HAP-1 (cell line): Measurements from ENCODE around the gene TMEM132E.

Source experiments
- DNase-seq, 2 experiments: peaks; one replicate each; pipeline ENCODE4 v3.0.0-alpha.2; 2016 to 2020; ENCODE audit warnings: low spot score in 2 of 2
- H3K27me3 ChIP-seq: fragments of 250-450 bp; sonication (Bioruptor Pico); 2 replicates; pipeline ENCODE4 v1.5.1; 2020; ENCODE audit warnings: low read depth, mild to moderate bottlenecking, moderate library complexity
- H3K36me3 ChIP-seq: fragments of 250-450 bp; sonication (Bioruptor Pico); replicated peaks from 2 replicates; pipeline ENCODE4 v1.5.1; 2020; ENCODE audit warnings: mild to moderate bottlenecking
- H3K4me1 ChIP-seq: fragments of 250-450 bp; sonication (Bioruptor Pico); 2 replicates; pipeline ENCODE4 v1.5.1; 2020; ENCODE audit warnings: mild to moderate bottlenecking
- H3K4me3 ChIP-seq: fragments of 250-450 bp; sonication (Bioruptor Pico); 2 replicates; pipeline ENCODE4 v1.5.1; 2020; ENCODE audit warnings: mild to moderate bottlenecking, moderate library complexity
- H3K9me3 ChIP-seq: fragments of 250-450 bp; sonication (Bioruptor Pico); 2 replicates; pipeline ENCODE4 v1.5.1; 2020; ENCODE audit warnings: mild to moderate bottlenecking, moderate library complexity
- in situ Hi-C: fragments of 300-500 bp; cut with MboI; formaldehyde crosslinking; loops from 3 replicates; pipeline ENCODE4 v1.14.3; 2020; ENCODE audit warnings: low sequenced_read_pairs, inconsistent platforms, mixed read lengths

TMEM132E gene

GRCh38 chr17:34596920-34597319, 17.5 kb downstream of the TMEM132E start:
- in situ Hi-C loops: no loop called here
- peaks cover 9% of the 10 kb centered on the region; the same call in 1 of the 2 replicates for H3K27me3 ChIP-seq
- H3K4me3 ChIP-seq: no peak overlapping the region
- no peaks in the 10 kb centered on the region for H3K36me3 ChIP-seq
- H3K4me1 ChIP-seq: no peaks in the 10 kb centered on the region
- no peak for DNase-seq
- H3K9me3 ChIP-seq: no peaks in the 10 kb centered on the region

GRCh38 chr17:34598161-34598776, 18.9 kb downstream of the TMEM132E start:
- no peaks in the 10 kb centered on the region for H3K36me3 ChIP-seq
- in situ Hi-C loops: no loop called here
- no peaks in the 10 kb centered on the region for H3K9me3 ChIP-seq
- DNase-seq: peak in 1 of 2 experiments; percentile 33
- peaks cover 9% of the 10 kb centered on the region; the same call in 1 of the 2 replicates for H3K27me3 ChIP-seq
- no peaks in the 10 kb centered on the region for H3K4me1 ChIP-seq
- H3K4me3 ChIP-seq: no peak overlapping the region

- in situ Hi-C loops: no loop called here
- Histone ChIP-seq H3K4me3 (no peak overlapping the region), H3K27me3 (peaks cover 3% of the 10 kb centered on the region; the same call in 1 of the 2 replicates), H3K36me3 (no peaks in the 10 kb centered on the region), H3K4me1 (no peaks in the 10 kb centered on the region), H3K9me3 (no peaks in the 10 kb centered on the region)
- DNase-seq: no peak
These were observed 22.0 kb downstream of the TMEM132E start for GRCh38 chr17:34601416-34601815.

- H3K4me3 ChIP-seq: no peak overlapping the region
- peaks cover 6% of the 10 kb centered on the region for H3K4me1 ChIP-seq
- no peak for DNase-seq
- no peaks in the 10 kb centered on the region for H3K36me3 ChIP-seq
- in situ Hi-C loops: no loop called here
- H3K27me3 ChIP-seq: peaks cover 5% of the 10 kb centered on the region; the same call in 1 of the 2 replicates
- H3K9me3 ChIP-seq: no peaks in the 10 kb centered on the region
These were observed 24.6 kb downstream of the TMEM132E start for GRCh38 chr17:34603974-34604373.

GRCh38 chr17:34606763-34607162, 27.4 kb downstream of the TMEM132E start:
- no peak for DNase-seq
- Histone ChIP-seq H3K4me3 (no peak overlapping the region), H3K27me3 (peaks cover 6% of the 10 kb centered on the region; the same call in 1 of the 2 replicates), H3K9me3 (no peaks in the 10 kb centered on the region), H3K4me1 (peaks cover 6% of the 10 kb centered on the region), H3K36me3 (no peaks in the 10 kb centered on the region)
- in situ Hi-C loops: no loop called here

- Histone ChIP-seq H3K4me3 (no peak overlapping the region), H3K36me3 (no peaks in the 10 kb centered on the region), H3K27me3 (peaks cover 6% of the 10 kb centered on the region; the same call in 1 of the 2 replicates), H3K9me3 (no peaks in the 10 kb centered on the region), H3K4me1 (peaks cover 6% of the 10 kb centered on the region)
- DNase-seq: peak; percentile 61 to 67
- in situ Hi-C loops: no loop called here
These were observed 28.5 kb downstream of the TMEM132E start for GRCh38 chr17:34607917-34608316.

GRCh38 chr17:34609210-34609609, 29.8 kb downstream of the TMEM132E start:
- Histone ChIP-seq H3K4me3 (no peak overlapping the region), H3K9me3 (no peaks in the 10 kb centered on the region), H3K36me3 (no peaks in the 10 kb centered on the region), H3K4me1 (peaks cover 6% of the 10 kb centered on the region), H3K27me3 (peaks cover 6% of the 10 kb centered on the region; the same call in 1 of the 2 replicates)
- in situ Hi-C loops: no loop called here
- DNase-seq: no peak

GRCh38 chr17:34610039-34610438, 30.7 kb downstream of the TMEM132E start:
- peaks cover 6% of the 10 kb centered on the region; the same call in 1 of the 2 replicates for H3K27me3 ChIP-seq
- no peaks in the 10 kb centered on the region for H3K36me3 ChIP-seq
- in situ Hi-C loops: no loop called here
- peaks cover 6% of the 10 kb centered on the region for H3K4me1 ChIP-seq
- no peaks in the 10 kb centered on the region for H3K9me3 ChIP-seq
- no peak for DNase-seq
- H3K4me3 ChIP-seq: no peak overlapping the region

- in situ Hi-C loops: no loop called here
- Histone ChIP-seq H3K4me1 (peaks cover 6% of the 10 kb centered on the region), H3K27me3 (peaks cover 6% of the 10 kb centered on the region; the same call in 1 of the 2 replicates), H3K36me3 (no peaks in the 10 kb centered on the region), H3K9me3 (no peaks in the 10 kb centered on the region), H3K4me3 (no peak overlapping the region)
- no peak for DNase-seq
These were observed 31.1 kb downstream of the TMEM132E start for GRCh38 chr17:34610506-34610905.

GRCh38 chr17:34613064-34614019, 34.0 kb downstream of the TMEM132E start:
- DNase-seq: peak in 1 of 2 experiments; percentile 42
- peaks cover 5% of the 10 kb centered on the region; the same call in 1 of the 2 replicates for H3K27me3 ChIP-seq
- no peaks in the 10 kb centered on the region for H3K36me3 ChIP-seq
- in situ Hi-C loops: no loop called here
- no peaks in the 10 kb centered on the region for H3K9me3 ChIP-seq
- no peak overlapping the region for H3K4me3 ChIP-seq
- peaks cover 3% of the 10 kb centered on the region for H3K4me1 ChIP-seq

- Histone ChIP-seq H3K36me3 (no peaks in the 10 kb centered on the region), H3K9me3 (no peaks in the 10 kb centered on the region), H3K4me1 (no peaks in the 10 kb centered on the region), H3K4me3 (no peak overlapping the region), H3K27me3 (peaks cover 3% of the 10 kb centered on the region; the same call in 1 of the 2 replicates)
- no peak for DNase-seq
- in situ Hi-C loops: no loop called here
These were observed 35.3 kb downstream of the TMEM132E start for GRCh38 chr17:34614698-34615097.

- Histone ChIP-seq H3K9me3 (no peaks in the 10 kb centered on the region), H3K4me1 (no peaks in the 10 kb centered on the region), H3K4me3 (no peak overlapping the region), H3K27me3 (peaks cover 3% of the 10 kb centered on the region; the same call in 1 of the 2 replicates), H3K36me3 (no peaks in the 10 kb centered on the region)
- in situ Hi-C loops: no loop called here
- no peak for DNase-seq
These were observed 35.9 kb downstream of the TMEM132E start for GRCh38 chr17:34615326-34615725.

GRCh38 chr17:34616148-34616547, 36.8 kb downstream of the TMEM132E start:
- peak in 1 of 2 experiments; percentile 53 for DNase-seq
- no peaks in the 10 kb centered on the region for H3K9me3 ChIP-seq
- in situ Hi-C loops: no loop called here
- no peaks in the 10 kb centered on the region for H3K4me1 ChIP-seq
- H3K36me3 ChIP-seq: no peaks in the 10 kb centered on the region
- no peaks in the 10 kb centered on the region for H3K27me3 ChIP-seq
- H3K4me3 ChIP-seq: no peak overlapping the region

GRCh38 chr17:34617398-34617797, 38.0 kb downstream of the TMEM132E start:
- Histone ChIP-seq H3K4me1 (no peaks in the 10 kb centered on the region), H3K27me3 (no peaks in the 10 kb centered on the region), H3K4me3 (no peak overlapping the region), H3K36me3 (no peaks in the 10 kb centered on the region), H3K9me3 (no peaks in the 10 kb centered on the region)
- in situ Hi-C loops: no loop called here
- no peak for DNase-seq
